Measurements from ENCODE around the gene ZNF30. TPM values are rescaled to one million over a fixed set of nuclear protein-coding genes. Genes with fewer than 3 reads are reported as not detected.
A peak's percentile ranks its signal among the peaks of the same experiment; 100 is the strongest.
"Not testable (repeated sequence)": the region's sequence is repeated elsewhere in the genome, so short reads cannot be mapped to it uniquely, and the experiment has no call there.

ZNF30 gene
- total RNA-seq, 6 experiments from 2014 or later: 0.95 to 4.0 (median 1.4) TPM

- H3K4me3 ChIP-seq: no peak overlapping the region
- no peaks in the 10 kb centered on the region for H3K9me3 ChIP-seq
- no peak for DNase-seq
- ATAC-seq: no peak
- H3K27me3 ChIP-seq: no peaks in the 10 kb centered on the region
- no peak overlapping the region for H3K27ac ChIP-seq
- TF ChIP-seq POLR2A (IDR thresholded peaks at IDR 0.05) (no peak), CTCF (IDR thresholded peaks at IDR 0.05) (no peak)
- intact Hi-C loops (cut with DNase I): no loop called here
- peaks cover under 1 to 8% (median 3%) of the 10 kb centered on the region in 4 donors for H3K36me3 ChIP-seq
- WGBS (ENCODE audit: insufficient coverage, low coverage, low lambda C conversion rate, missing lambda C conversion rate): 9% methylated on average over 3 of the region's 6 CpGs
- H3K4me1 ChIP-seq: peaks cover 0 to 9% (median 0%) of the 10 kb centered on the region in 4 donors
Observed at GRCh38 chr19:34964598-34964997, 37.9 kb downstream of the ZNF30 start.

GRCh38 chr19:34965505-34965904, 38.8 kb downstream of the ZNF30 start:
- DNase-seq; H3K27me3 ChIP-seq; H3K9me3 ChIP-seq; H3K36me3 ChIP-seq; intact Hi-C loops (cut with DNase I); H3K4me3 ChIP-seq; ATAC-seq; H3K27ac ChIP-seq; H3K4me1 ChIP-seq: not testable (repeated sequence)
- WGBS (ENCODE audit: insufficient coverage, low coverage, low lambda C conversion rate, missing lambda C conversion rate): 69% methylated on average over 2 of the region's 5 CpGs

GRCh38 chr19:34967551-34967950, 40.8 kb downstream of the ZNF30 start:
- no peaks in the 10 kb centered on the region for H3K36me3 ChIP-seq
- 66% methylated on average over 4 of the region's 6 CpGs for WGBS (ENCODE audit: insufficient coverage, low coverage, low lambda C conversion rate, missing lambda C conversion rate)
- H3K27me3 ChIP-seq: no peaks in the 10 kb centered on the region
- no peak overlapping the region for H3K4me3 ChIP-seq
- no peak for TF ChIP-seq CTCF (IDR thresholded peaks at IDR 0.05)
- TF ChIP-seq POLR2A (IDR thresholded peaks at IDR 0.05): no peak
- intact Hi-C loops (cut with DNase I): no loop called here
- no peak for DNase-seq
- no peak overlapping the region for H3K27ac ChIP-seq
- H3K4me1 ChIP-seq: peaks cover 0 to 7% (median 0%) of the 10 kb centered on the region in 4 donors
- ATAC-seq: no peak
- H3K9me3 ChIP-seq: no peaks in the 10 kb centered on the region

- no peaks in the 10 kb centered on the region for H3K9me3 ChIP-seq
- intact Hi-C loops (cut with DNase I): loop anchor here (5.0 kb wide), 1 partner anchor 43 kb away; no protein-coding TSS in a partner anchor
- H3K27me3 ChIP-seq: no peaks in the 10 kb centered on the region
- no peak for ATAC-seq
- no peak for DNase-seq
- H3K36me3 ChIP-seq: no peaks in the 10 kb centered on the region
- peaks cover 0 to 4% (median 2%) of the 10 kb centered on the region in 4 donors for H3K4me1 ChIP-seq
- WGBS (ENCODE audit: insufficient coverage, low coverage, low lambda C conversion rate, missing lambda C conversion rate): no CpG with 5 or more reads among the region's 6 CpGs
- no peak overlapping the region for H3K4me3 ChIP-seq
- TF ChIP-seq CTCF (IDR thresholded peaks at IDR 0.05) (no peak), POLR2A (IDR thresholded peaks at IDR 0.05) (no peak)
- no peak overlapping the region for H3K27ac ChIP-seq
Observed at GRCh38 chr19:34969721-34970120, 43.0 kb downstream of the ZNF30 start.

- peak in 1 of 3 donors; percentile 27 for DNase-seq
- H3K27me3 ChIP-seq, H3K4me1 ChIP-seq, H3K27ac ChIP-seq, ATAC-seq, H3K36me3 ChIP-seq, H3K9me3 ChIP-seq, H3K4me3 ChIP-seq: not testable (repeated sequence)
- 64% methylated on average over 6 of the region's 12 CpGs for WGBS (ENCODE audit: insufficient coverage, low coverage, low lambda C conversion rate, missing lambda C conversion rate)
- intact Hi-C loops (cut with DNase I): loop anchor here (5.0 kb wide), 1 partner anchor 42 kb away; no protein-coding TSS in a partner anchor
Observed at GRCh38 chr19:34970185-34970780, 43.6 kb downstream of the ZNF30 start.
